Measurements from ENCODE around the gene ASB11.
A peak's percentile ranks its signal among the peaks of the same experiment; 100 is the strongest.
"Not testable (repeated sequence)": the region's sequence is repeated elsewhere in the genome, so short reads cannot be mapped to it uniquely, and the experiment has no call there.

Gene ASB11

DNA sequence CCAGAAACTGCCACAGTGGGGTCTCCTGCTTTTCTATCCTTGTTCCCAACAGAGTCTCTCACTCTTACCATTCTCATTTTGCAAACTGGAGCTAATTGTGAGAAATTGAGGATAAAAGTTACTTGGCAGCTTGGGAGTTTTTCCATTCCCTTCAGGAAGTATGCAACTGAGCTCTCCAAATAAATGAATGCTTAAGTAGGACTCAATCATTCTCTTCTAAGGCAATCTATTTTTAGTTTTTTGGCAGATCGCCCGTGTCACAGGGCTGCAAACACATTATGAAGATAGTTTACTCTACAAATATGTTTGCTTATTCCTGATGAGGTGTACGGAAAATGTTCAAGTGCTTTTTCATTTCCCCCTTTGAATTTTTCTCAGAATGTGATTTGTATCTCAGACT lies 5.3 kb downstream of the ASB11 start:
- DNase-seq (ENCODE audit: low read depth) = no peak
- H3K4me3 ChIP-seq (ENCODE audit: low read depth, low read length) = no peak overlapping the region
- no peak for TF ChIP-seq MYC (IDR thresholded peaks at IDR 0.05; ENCODE audit: low read depth, low read length)
- TF ChIP-seq, protein P1, sequence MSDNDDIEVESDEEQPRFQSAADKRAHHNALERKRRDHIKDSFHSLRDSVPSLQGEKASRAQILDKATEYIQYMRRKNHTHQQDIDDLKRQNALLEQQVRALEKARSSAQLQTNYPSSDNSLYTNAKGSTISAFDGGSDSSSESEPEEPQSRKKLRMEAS (IDR thresholded peaks at IDR 0.05; ENCODE audit: low read depth, low read length) = no peak
- TF ChIP-seq POLR2A (IDR thresholded peaks at IDR 0.05; ENCODE audit: extremely low read depth, insufficient read length) = no peak

DNA sequence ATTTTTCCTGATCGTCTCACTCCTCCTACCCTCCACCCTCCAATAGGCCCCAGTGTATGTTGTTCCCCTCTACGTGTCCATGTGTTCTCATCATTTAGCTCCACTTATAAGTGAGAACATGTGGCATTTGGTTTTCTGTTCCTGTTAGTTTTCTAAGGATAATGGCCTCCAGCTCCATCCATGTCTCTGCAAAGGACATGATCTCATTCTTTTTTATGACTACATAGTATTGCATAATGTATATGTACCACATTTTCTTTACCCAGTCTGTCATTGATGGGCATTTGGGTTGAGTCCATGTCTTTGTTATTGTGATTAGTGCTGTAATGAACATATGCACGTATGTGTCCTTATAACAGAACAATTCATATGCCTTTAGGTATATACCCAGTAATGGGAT lies 9.5 kb downstream of the ASB11 start:
- not testable (repeated sequence) for DNase-seq (ENCODE audit: low read depth); H3K4me3 ChIP-seq (ENCODE audit: low read depth, low read length)

GRCh38 chrX:15301924-15302323 lies 13.5 kb downstream of the ASB11 start:
- peak; percentile 54 for DNase-seq (ENCODE audit: low read depth)
- no peak overlapping the region for H3K4me3 ChIP-seq (ENCODE audit: low read depth, low read length)
- TF ChIP-seq MYC (IDR thresholded peaks at IDR 0.05; ENCODE audit: low read depth, low read length) = peak; percentile 67
- TF ChIP-seq POLR2A (IDR thresholded peaks at IDR 0.05; ENCODE audit: extremely low read depth, insufficient read length) = no peak
- TF ChIP-seq, protein P2, sequence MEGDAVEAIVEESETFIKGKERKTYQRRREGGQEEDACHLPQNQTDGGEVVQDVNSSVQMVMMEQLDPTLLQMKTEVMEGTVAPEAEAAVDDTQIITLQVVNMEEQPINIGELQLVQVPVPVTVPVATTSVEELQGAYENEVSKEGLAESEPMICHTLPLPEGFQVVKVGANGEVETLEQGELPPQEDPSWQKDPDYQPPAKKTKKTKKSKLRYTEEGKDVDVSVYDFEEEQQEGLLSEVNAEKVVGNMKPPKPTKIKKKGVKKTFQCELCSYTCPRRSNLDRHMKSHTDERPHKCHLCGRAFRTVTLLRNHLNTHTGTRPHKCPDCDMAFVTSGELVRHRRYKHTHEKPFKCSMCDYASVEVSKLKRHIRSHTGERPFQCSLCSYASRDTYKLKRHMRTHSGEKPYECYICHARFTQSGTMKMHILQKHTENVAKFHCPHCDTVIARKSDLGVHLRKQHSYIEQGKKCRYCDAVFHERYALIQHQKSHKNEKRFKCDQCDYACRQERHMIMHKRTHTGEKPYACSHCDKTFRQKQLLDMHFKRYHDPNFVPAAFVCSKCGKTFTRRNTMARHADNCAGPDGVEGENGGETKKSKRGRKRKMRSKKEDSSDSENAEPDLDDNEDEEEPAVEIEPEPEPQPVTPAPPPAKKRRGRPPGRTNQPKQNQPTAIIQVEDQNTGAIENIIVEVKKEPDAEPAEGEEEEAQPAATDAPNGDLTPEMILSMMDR (IDR thresholded peaks at IDR 0.05; ENCODE audit: low read depth, low read length) = no peak
- TF ChIP-seq, protein P1 (IDR thresholded peaks at IDR 0.05; ENCODE audit: low read depth, low read length) = peak; percentile 91

DNA sequence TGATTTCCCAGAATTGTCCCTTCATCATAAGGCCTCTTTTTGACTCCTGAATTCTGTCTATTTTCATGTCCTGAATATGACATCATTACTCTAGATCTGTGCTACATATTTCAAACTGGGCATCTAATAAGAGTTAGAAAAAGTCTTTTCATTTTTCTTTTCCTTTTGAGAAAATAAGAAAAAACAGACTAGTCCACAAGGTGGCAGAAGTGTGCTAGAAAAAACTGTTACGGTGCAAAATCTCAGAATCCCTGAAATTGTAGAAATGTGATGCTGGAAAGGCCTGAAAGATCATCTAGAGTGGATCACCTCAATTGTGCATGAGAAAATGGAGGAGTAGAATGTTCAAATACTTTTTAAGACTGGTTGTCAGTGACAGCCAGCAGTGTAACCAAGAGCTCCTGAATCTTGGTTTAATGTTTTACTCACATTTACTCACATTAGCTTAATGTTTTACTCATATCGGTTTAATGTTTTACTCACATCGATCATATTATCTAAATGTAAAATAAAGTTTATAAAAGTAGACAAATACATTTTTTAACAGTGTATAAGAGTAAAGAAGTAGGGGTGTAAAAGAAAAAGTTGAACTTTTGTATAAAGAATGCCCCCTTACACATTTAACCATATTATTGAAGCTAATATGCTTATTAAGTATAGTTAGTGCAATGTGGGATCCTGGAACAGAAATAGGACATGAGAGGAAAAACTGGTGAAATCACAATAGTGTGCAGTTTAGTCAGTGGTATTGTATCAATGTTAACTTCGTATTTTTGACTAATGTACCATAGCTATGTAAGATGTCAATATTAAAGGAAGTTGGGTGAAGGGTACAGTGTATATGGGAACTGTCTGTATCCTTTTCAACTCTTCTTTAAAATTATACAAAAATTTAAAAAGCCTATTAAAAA lies 15.2 kb downstream of the ASB11 start:
- TF ChIP-seq, protein P1 (IDR thresholded peaks at IDR 0.05; ENCODE audit: low read depth, low read length) = no peak
- no peak for TF ChIP-seq POLR2A (IDR thresholded peaks at IDR 0.05; ENCODE audit: extremely low read depth, insufficient read length)
- TF ChIP-seq, protein P2 (IDR thresholded peaks at IDR 0.05; ENCODE audit: low read depth, low read length) = peak; percentile 8
- no peak overlapping the region for H3K4me3 ChIP-seq (ENCODE audit: low read depth, low read length)
- DNase-seq (ENCODE audit: low read depth) = peak; percentile 27

- H3K4me3 ChIP-seq (ENCODE audit: low read depth, low read length) = no peak overlapping the region
- TF ChIP-seq POLR2A (IDR thresholded peaks at IDR 0.05; ENCODE audit: extremely low read depth, insufficient read length) (no peak), MYC (IDR thresholded peaks at IDR 0.05; ENCODE audit: low read depth, low read length) (no peak)
- TF ChIP-seq, protein P1 (IDR thresholded peaks at IDR 0.05; ENCODE audit: low read depth, low read length) = no peak
- TF ChIP-seq, protein P2 (IDR thresholded peaks at IDR 0.05; ENCODE audit: low read depth, low read length) = no peak
- no peak for DNase-seq (ENCODE audit: low read depth)
Observed at GRCh38 chrX:15298780-15299179, 16.7 kb downstream of the ASB11 start.

DNA sequence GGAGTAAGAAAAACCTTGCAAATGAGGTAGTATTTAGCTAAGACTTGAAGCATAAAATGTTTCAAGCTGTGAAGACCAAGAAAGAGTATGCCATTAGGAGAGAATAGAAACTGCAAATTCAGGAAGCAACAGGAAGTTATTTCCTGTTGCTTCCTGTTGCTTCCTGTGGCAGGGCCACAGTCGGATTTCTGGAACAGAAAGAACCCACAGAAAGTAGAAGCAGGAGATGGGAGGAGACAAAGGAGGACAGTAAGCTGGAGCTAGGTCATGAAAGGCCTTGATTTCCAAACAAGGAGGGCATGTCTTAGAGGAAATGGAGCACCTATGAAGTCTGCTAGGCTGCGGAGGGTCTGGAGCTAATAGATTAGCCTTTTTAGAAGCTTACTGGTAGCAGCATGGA lies 17.2 kb downstream of the ASB11 start:
- H3K4me3 ChIP-seq (ENCODE audit: low read depth, low read length) = no peak overlapping the region
- no peak for TF ChIP-seq POLR2A (IDR thresholded peaks at IDR 0.05; ENCODE audit: extremely low read depth, insufficient read length)
- TF ChIP-seq, protein P2 (IDR thresholded peaks at IDR 0.05; ENCODE audit: low read depth, low read length) = no peak
- TF ChIP-seq, protein P1 (IDR thresholded peaks at IDR 0.05; ENCODE audit: low read depth, low read length) = no peak
- no peak for TF ChIP-seq MYC (IDR thresholded peaks at IDR 0.05; ENCODE audit: low read depth, low read length)
- no peak for DNase-seq (ENCODE audit: low read depth)

All from NB4 (cell line).